IPS-15b (cell line): ENCODE results near the gene COL9A1.

Source experiments
- H3K27me3 ChIP-seq: one replicate; pipeline ENCODE4 v1.6.1; 2013; ENCODE audit warnings: low read length; ENCODE audit not compliant: control insufficient read depth, insufficient read depth
- H3K36me3 ChIP-seq: one replicate; pipeline ENCODE4 v1.6.1; 2013; ENCODE audit warnings: low read length; ENCODE audit not compliant: control insufficient read depth, insufficient read depth
- H3K4me1 ChIP-seq: one replicate; pipeline ENCODE4 v1.6.1; 2013; ENCODE audit warnings: mild to moderate bottlenecking, low read length; ENCODE audit not compliant: control insufficient read depth, insufficient read depth
- H3K4me3 ChIP-seq: one replicate; pipeline ENCODE4 v1.5.1; 2013; ENCODE audit warnings: low read depth, low read length
- H3K9ac ChIP-seq: one replicate; pipeline ENCODE4 v1.6.1; 2013; ENCODE audit warnings: low read depth, mild to moderate bottlenecking, low read length
- H3K9me3 ChIP-seq: one replicate; pipeline ENCODE4 v1.6.1; 2013; ENCODE audit warnings: mild to moderate bottlenecking, low read length; ENCODE audit not compliant: control insufficient read depth, insufficient read depth

COL9A1 gene

DNA sequence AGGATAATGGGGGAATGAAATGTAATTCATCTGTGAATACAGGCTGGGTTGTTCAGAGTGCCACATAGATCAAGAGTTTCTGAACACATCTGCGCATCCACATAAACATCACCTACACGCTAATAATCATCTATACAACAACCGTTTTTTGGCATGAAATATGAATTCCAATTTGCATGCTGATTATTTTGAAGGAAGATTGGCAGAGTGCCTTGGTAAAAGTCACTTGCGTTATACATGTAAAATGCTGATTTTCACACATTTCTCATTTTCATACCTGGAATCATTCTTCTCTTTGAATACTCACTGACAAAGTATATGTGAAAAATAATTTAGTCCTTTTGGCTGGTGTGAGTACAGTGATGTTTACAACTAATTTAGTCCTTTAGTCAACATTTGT is 17.7 kb downstream of the COL9A1 start:
- no peaks in the 10 kb centered on the region for H3K36me3 ChIP-seq
- no peak overlapping the region for H3K9ac ChIP-seq
- peaks cover 4% of the 10 kb centered on the region for H3K4me1 ChIP-seq
- H3K4me3 ChIP-seq = no peak overlapping the region
- H3K27me3 ChIP-seq = peaks cover 43% of the 10 kb centered on the region
- H3K9me3 ChIP-seq = no peaks in the 10 kb centered on the region

GRCh38 chr6:70282919-70283461 is 19.9 kb downstream of the COL9A1 start:
- H3K4me3 ChIP-seq = peak overlapping the region; percentile 72
- peaks cover 4% of the 10 kb centered on the region for H3K4me1 ChIP-seq
- H3K9me3 ChIP-seq = no peaks in the 10 kb centered on the region
- peak overlapping the region; percentile 37 for H3K9ac ChIP-seq
- H3K27me3 ChIP-seq = peaks cover 49% of the 10 kb centered on the region
- no peaks in the 10 kb centered on the region for H3K36me3 ChIP-seq

DNA sequence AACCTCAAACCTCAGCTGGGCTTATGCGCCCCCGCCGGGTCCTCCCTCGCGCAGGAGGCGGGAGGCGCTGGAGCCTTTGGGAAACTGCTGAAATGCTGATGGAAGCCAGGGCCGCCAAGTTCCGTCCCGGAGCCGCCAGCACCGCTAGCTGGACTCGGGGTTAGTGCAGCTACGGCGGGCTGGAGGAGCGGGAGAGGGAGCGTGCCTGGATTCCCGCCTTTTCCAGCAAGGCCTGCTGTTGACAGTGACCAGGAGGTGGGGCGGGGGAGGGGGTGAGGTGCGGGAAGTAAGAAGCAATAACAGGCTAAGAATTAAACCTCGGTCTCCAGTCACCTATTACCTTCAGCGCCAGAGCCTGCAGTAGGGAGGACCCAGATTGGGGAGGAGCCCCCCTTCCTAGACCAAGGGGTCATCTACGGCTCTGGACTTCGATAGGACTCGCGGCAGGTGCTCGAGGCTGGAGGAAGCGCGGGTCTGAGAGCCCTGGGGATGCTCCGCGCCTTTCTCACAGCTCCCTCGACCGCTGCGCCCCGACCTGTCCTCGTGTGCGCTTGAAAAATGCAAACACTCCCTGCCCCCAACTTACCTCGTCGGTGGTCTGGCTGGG is 20.5 kb downstream of the COL9A1 start:
- peak overlapping the region; percentile 72 for H3K4me3 ChIP-seq

DNA sequence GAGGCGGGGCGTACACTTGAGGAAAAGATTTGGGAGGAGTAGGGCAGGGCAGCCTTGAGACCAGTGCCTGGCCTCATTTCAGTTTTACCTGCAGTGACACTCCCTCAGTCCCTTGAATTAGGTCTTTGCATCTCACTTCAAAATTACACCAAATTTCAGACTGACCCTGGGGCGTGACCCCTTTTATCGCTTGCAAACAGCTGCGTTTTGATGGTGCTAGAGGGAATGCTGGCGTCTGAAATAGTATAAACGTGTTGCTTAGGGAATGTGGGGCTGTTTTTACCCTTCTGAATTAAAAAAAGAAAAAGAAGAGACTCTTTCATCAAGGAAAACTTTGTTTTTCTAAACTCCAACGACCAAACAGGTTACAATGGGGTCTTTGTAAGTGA is 21.0 kb downstream of the COL9A1 start:
- H3K9me3 ChIP-seq = no peaks in the 10 kb centered on the region
- peak overlapping the region; percentile 72 for H3K4me3 ChIP-seq
- H3K4me1 ChIP-seq = peaks cover 4% of the 10 kb centered on the region
- peaks cover 49% of the 10 kb centered on the region for H3K27me3 ChIP-seq
- no peaks in the 10 kb centered on the region for H3K36me3 ChIP-seq
- no peak overlapping the region for H3K9ac ChIP-seq

More for the DNA sequence above, 20.5 kb downstream of the COL9A1 start:
- peaks cover 4% of the 10 kb centered on the region for H3K4me1 ChIP-seq
- no peaks in the 10 kb centered on the region for H3K36me3 ChIP-seq
- peak overlapping the region; percentile 37 for H3K9ac ChIP-seq
- peaks cover 49% of the 10 kb centered on the region for H3K27me3 ChIP-seq
- H3K9me3 ChIP-seq = no peaks in the 10 kb centered on the region

- Histone ChIP-seq H3K9ac (no peak overlapping the region), H3K4me3 (no peak overlapping the region), H3K27me3 (peaks cover 49% of the 10 kb centered on the region), H3K36me3 (no peaks in the 10 kb centered on the region), H3K9me3 (no peaks in the 10 kb centered on the region), H3K4me1 (peaks cover 4% of the 10 kb centered on the region)
Observed at GRCh38 chr6:70280400-70280853, 22.5 kb downstream of the COL9A1 start.

GRCh38 chr6:70277470-70277869 is 25.4 kb downstream of the COL9A1 start:
- Histone ChIP-seq H3K9me3 (no peaks in the 10 kb centered on the region), H3K9ac (no peak overlapping the region), H3K36me3 (no peaks in the 10 kb centered on the region), H3K27me3 (peaks cover 28% of the 10 kb centered on the region), H3K4me3 (no peak overlapping the region), H3K4me1 (peaks cover 4% of the 10 kb centered on the region)

DNA sequence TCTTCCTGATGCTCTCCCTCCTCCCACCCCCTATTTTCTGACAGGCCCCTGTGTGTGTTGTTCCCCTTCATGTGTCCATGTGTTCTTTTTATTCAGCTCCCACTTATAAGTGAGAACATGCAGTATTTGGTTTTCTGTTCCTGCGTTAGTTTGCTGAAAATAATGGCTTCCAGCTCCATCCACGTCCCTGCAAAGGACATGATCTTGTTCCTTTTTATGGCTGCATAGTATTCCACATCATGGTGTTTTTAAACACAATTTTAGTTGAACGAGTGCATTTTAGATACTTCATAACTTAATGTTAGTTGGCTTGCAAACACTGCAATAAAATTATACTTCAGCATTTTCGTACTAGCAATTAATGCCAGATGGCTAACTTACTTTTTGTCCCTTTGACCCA is 28.5 kb downstream of the COL9A1 start:
- Histone ChIP-seq H3K36me3 (no peaks in the 10 kb centered on the region), H3K9ac (no peak overlapping the region), H3K4me1 (no peaks in the 10 kb centered on the region), H3K27me3 (no peaks in the 10 kb centered on the region), H3K9me3 (no peaks in the 10 kb centered on the region), H3K4me3 (no peak overlapping the region)

DNA sequence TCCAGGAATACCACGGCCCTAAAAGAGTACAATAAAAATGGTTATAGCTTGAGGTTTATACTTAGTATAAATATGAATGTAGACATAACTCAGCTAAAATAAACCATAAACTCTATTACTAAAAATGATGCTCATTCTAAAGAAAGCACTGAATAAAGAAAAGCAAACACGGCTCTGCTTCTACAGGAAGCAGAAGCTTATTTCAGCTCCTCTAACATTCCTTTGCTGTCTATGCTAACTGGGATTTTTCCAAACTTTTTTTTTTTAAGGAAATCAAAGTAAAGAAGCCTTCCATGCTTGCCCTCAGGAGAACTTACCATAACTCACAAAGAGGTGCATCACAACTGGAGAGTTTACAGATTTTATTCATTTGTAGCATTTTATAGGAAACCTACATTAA is 30.8 kb downstream of the COL9A1 start:
- Histone ChIP-seq H3K9me3 (no peaks in the 10 kb centered on the region), H3K36me3 (no peaks in the 10 kb centered on the region), H3K27me3 (no peaks in the 10 kb centered on the region), H3K4me3 (no peak overlapping the region), H3K9ac (no peak overlapping the region), H3K4me1 (no peaks in the 10 kb centered on the region)

GRCh38 chr6:70270287-70271005 is 32.4 kb downstream of the COL9A1 start:
- Histone ChIP-seq H3K27me3 (no peaks in the 10 kb centered on the region), H3K4me3 (no peak overlapping the region), H3K4me1 (no peaks in the 10 kb centered on the region), H3K9ac (no peak overlapping the region), H3K9me3 (no peaks in the 10 kb centered on the region), H3K36me3 (no peaks in the 10 kb centered on the region)

- H3K4me3 ChIP-seq = no peak overlapping the region
- H3K27me3 ChIP-seq = no peaks in the 10 kb centered on the region
- H3K9me3 ChIP-seq = no peaks in the 10 kb centered on the region
- no peaks in the 10 kb centered on the region for H3K4me1 ChIP-seq
- H3K9ac ChIP-seq = no peak overlapping the region
- H3K36me3 ChIP-seq = peaks cover 2% of the 10 kb centered on the region
Observed at GRCh38 chr6:70266142-70266541, 36.7 kb downstream of the COL9A1 start.

GRCh38 chr6:70264306-70264705 is 38.6 kb downstream of the COL9A1 start:
- no peak overlapping the region for H3K4me3 ChIP-seq
- H3K9me3 ChIP-seq = no peaks in the 10 kb centered on the region
- no peaks in the 10 kb centered on the region for H3K27me3 ChIP-seq
- H3K4me1 ChIP-seq = no peaks in the 10 kb centered on the region
- no peak overlapping the region for H3K9ac ChIP-seq
- peaks cover 2% of the 10 kb centered on the region for H3K36me3 ChIP-seq

GRCh38 chr6:70258483-70258882 is 44.4 kb downstream of the COL9A1 start:
- no peak overlapping the region for H3K9ac ChIP-seq
- no peaks in the 10 kb centered on the region for H3K9me3 ChIP-seq
- no peaks in the 10 kb centered on the region for H3K27me3 ChIP-seq
- H3K4me1 ChIP-seq = no peaks in the 10 kb centered on the region
- no peak overlapping the region for H3K4me3 ChIP-seq
- H3K36me3 ChIP-seq = peaks cover 2% of the 10 kb centered on the region
